HS-27A (cell line): Measurements from ENCODE around the gene ARHGAP22.
"Not testable (repeated sequence)": the region's sequence is repeated elsewhere in the genome, so short reads cannot be mapped to it uniquely, and the experiment has no call there.

ENCODE experiments used
- DNase-seq: peaks from one replicate; pipeline ENCODE4 v3.0.0-alpha.2; 2012; ENCODE audit warnings: low read depth, missing footprints

Gene ARHGAP22, protein sequence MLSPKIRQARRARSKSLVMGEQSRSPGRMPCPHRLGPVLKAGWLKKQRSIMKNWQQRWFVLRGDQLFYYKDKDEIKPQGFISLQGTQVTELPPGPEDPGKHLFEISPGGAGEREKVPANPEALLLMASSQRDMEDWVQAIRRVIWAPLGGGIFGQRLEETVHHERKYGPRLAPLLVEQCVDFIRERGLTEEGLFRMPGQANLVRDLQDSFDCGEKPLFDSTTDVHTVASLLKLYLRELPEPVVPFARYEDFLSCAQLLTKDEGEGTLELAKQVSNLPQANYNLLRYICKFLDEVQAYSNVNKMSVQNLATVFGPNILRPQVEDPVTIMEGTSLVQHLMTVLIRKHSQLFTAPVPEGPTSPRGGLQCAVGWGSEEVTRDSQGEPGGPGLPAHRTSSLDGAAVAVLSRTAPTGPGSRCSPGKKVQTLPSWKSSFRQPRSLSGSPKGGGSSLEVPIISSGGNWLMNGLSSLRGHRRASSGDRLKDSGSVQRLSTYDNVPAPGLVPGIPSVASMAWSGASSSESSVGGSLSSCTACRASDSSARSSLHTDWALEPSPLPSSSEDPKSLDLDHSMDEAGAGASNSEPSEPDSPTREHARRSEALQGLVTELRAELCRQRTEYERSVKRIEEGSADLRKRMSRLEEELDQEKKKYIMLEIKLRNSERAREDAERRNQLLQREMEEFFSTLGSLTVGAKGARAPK

DNA sequence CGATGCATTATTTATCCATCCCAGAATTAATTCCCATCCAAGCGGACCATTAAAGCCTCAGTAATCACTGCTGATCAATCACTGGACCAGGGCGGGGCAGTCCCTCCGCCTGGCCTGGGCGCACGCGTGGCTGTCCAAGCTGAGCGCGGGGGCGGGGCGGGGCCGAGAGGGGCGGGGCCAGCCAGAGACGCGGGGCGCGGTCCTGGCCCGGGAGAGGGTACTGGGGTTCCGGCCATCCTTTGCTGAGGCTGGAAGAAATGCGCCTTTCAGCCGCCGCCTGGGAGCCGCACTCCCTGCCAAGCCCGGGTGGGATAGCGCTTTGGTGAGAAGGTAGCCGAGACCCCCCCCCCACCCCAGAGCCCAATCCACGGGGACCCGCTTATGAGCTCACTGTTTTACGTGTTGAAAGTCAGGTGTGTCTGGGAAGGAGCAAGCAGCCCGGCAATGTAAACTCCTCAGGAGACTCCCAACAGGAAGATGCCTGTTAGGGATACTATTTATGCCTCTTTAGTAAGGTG is at the start of gene ARHGAP22:
Gene ARHGAP22 (minus strand): TSS at position 83 of the 518 bp plus-strand sequence. CDS start 277 bp downstream, outside the sequence.
- no peak for DNase-seq

DNA sequence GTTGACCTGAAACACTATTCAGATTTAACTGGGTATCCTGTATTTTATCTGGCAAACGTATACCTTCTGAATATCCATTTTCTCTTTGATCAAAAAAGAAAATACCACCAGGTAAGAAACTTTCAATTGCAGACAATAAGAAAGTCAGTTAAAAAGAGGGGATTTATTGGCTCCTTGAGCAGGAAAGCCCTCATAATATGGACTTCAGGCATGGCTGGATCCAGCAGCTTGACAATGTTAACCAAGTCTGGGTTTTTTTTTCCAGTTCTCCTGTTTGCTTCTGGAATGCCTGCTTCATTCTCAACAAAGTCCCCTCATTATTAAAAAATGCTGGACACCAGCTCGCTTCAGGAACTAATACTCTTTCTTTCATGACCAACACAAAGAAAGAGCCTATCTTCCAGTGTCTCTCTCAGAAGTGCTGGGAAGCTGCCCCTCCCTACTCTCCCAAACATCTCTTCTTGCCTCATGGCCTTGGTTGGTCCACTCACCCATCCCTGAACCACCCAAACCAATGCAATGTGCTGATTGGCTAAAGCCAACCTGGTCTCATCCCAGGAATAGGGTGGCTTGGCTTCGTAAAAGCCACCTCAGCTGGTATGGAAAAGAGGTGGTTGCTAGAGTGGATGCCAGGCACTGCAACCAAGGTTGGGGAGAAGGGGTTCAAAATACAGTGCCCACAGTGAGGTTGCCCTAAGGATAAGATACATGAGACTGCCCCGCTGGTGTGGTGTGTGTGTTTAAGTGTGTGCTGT is 49.2 kb upstream of the ARHGAP22 start:
- no peak for DNase-seq

- no peak for DNase-seq
Observed at GRCh38 chr10:48653347-48653746, 48.5 kb upstream of the ARHGAP22 start.

DNA sequence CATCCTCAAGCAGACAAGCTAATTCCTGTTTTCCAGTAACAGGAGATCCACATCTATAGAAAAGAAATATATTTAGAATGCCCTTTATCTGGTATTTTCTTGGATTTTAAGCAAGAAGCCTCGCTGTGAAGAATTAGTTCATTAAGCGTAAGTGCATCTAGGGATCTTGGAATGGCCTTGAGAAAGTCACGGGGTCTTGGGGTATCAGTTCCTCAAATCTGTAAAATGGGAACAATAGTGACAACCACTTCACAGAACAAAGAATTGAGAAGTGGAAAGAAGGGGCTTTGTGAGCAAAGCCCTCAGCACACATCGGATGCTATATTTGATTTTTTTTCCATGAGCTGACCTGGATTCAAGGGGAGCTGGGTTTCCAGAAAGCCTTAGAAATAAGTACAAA is 47.5 kb upstream of the ARHGAP22 start:
- no peak for DNase-seq

DNA sequence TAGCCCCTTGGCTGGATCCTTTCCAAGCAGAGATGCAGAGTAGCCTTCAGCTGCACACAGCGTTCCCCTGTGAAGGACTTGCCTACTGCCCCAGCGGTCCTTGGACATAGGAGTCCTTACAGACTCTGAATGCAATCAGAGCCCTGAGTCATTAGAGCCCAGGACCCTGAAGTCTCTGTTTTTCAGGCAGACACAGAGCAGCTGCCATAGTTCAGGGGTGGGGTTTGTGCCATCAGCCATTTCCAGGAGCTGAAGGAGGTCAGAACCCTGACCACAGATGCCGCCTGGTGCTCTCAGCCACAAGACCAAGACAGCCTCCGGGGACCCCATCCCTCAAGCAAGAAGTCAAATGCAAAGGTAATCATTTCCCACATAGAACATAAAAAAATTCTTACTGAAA is 47.0 kb upstream of the ARHGAP22 start:
- DNase-seq = no peak

GRCh38 chr10:48651293-48651692 is 46.4 kb upstream of the ARHGAP22 start:
- no peak for DNase-seq

DNA sequence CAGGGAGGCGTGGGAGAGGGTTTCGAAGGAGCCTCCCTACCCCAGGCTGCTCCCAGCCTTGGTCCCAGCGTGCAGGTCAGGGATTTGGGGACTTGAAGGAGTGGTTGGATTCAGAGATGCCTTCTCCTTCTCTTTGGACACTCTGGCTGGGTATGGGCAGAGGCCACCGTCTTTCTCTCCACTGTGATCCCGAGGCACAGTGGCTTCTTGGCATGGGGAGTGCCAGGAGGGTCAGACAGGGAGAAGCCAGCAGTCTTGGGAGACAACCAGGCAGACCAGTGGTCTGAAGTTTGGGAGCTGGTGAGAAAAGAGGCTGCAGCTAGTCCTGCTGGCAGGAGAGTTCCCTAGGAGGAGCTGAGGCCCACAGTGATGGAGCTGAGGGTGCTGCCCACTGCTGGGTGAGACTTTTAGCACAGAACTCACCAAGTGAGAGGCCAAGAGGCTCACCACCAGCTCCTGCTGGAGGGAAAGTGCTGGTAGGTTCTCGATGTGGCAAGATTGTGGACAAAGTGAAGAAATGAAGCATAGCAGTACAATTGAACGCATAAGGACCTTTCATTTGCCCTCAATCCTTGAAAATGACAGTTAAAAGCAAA is 44.6 kb upstream of the ARHGAP22 start:
- DNase-seq = no peak

DNA sequence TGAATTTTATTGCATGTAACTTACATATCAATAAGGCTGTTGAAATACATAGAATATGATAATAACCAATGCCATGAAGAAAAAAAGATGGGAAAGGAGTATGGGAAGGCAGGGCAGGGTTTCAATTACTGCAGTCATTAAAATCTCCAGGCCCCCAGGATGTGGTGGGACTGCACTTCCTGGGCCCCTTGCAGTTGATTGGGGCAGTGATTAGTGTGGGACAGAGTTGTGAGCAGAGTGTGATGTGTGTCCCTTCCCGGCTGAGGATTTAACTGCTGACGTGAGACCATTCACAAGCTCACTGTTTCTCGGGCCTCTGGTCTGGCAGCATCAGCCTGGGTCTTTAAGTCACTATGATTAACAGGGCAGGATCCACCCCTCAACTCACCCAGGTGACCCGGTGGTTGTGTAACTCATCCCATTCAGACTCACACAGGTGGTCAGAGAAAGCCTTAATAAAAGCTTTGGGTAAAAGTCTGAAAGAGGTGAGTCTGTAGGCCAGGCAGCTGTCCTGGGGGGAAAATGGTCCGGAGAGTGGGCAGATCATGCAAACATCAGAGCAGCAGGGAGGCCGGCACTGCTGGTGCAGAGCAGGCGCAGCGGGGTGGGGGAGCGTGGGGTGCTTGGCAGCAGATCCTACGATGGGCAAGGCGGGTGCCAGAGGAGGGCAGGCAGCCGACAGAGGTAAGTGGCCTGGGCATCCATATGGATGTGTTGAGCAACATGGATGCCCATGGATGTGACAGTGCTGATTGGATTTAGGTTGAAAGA is 43.5 kb upstream of the ARHGAP22 start:
- DNase-seq = no peak

DNA sequence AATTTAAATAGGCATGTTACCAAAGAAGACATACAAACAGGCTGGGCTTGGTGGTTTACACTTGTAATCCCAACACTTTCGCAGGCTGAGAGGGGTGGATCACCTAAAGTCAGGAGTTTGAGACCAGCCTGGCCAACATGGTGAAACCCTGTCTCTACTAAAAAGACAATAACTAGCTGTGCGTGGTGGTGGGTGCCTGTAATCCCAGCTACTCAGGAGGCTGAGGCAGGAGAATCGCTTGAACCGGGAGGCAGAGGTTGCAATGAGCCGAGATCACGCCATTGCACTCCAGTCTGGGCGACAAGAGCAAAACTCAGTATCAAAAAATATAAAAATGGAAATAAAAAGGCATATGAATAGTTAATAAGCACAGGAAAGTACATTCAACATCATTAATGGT is 42.2 kb upstream of the ARHGAP22 start:
- DNase-seq = not testable (repeated sequence)

GRCh38 chr10:48645600-48645999 is 40.7 kb upstream of the ARHGAP22 start:
- no peak for DNase-seq

- not testable (repeated sequence) for DNase-seq
Observed at GRCh38 chr10:48641099-48641690, 36.3 kb upstream of the ARHGAP22 start.

DNA sequence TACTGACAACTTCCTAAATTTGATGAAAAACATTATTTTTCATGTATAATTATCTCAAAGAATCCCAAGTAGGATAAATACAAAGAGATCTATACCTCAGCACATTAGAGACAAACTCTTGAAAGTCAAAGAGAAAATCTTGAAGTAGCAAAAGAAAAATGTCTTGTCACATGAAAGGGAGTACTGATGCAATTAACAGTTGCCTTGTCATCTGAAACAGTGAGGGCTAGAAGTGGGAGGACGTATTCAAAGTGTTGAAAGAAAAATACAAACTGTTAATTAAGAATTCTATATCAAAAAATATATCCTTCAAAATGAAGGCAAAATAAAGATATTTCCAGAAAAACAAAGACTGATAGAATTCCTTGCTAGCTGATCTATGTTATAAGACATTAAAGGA is 35.5 kb upstream of the ARHGAP22 start:
- DNase-seq = no peak

GRCh38 chr10:48639632-48640031 is 34.8 kb upstream of the ARHGAP22 start:
- no peak for DNase-seq

DNA sequence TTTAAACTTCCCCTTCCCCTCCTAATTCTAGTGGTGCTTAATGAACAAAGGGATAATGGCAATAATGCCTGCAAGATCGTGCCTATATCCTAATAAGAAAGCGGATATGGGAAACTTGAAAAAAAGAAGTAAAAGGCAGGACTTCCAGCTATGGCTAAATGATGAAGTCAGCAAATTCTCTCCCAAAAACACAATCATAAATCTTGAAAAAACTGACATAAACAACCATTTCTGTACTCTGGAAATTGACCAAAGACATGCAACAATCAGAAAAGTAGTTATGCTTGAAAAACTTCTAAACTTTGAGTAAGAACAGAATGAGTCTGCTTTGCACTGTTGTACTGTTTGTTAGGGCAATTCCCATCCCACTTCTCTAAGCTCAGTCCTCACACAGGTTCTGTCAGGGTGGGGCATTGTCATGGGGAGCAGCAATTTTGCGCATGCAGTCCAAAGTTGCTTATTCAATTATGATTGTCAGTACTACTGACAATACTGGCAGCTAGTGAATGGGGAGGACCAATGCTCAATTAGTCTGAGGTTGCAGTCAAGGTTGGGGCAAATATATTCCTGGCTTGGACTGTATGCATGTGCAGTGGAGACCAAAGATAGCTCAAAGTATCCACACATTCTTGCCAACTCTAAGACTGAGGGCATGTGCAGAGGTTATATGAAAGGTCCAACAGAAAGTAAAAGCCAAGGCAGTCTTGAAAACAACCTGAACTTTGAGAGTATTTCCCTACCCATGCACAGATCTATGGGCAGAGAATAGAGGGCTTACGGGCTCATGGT is 34.1 kb upstream of the ARHGAP22 start:
- DNase-seq = no peak

DNA sequence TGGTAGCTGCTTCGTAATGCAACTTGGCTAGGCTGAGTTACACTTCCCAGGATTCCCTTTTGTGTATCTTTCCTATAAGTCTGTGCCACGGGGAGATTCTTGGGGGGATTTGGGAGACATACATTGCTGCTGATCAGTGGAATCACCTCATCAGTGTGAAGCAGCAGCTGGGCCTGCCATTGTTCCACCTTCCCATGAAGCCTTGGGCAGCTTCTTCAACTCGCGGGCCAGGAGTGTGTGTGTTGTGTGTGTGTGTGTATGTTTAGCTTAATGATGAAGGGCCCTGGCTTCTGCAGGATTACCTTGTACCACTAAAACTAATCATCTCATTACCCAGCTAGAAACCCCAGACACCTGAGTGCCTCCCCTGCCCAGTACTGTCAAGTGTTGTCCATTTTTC is 33.3 kb upstream of the ARHGAP22 start:
- no peak for DNase-seq

GRCh38 chr10:48636901-48637300 is 32.0 kb upstream of the ARHGAP22 start:
- DNase-seq = no peak

DNA sequence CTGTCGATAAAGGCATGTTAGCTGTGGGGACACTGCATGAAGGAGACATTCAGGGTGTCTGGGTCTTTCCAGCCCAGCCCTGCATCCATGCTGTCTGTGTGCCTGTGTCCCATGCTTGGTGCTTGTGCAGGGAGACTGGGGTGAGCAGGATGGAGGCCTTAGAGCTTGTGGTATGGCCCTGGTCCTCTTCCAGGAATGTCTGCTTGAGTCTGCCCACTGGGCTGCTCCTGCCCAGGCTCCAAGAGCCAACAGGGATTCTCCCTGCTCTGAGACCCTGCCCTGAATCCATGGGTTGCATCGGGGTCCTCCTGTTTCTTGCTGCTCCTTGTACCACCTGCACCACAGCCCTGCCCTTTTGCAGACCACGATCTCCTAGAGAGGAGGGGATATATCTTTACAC is 31.4 kb upstream of the ARHGAP22 start:
- no peak for DNase-seq

- DNase-seq = no peak
Observed at GRCh38 chr10:48634984-48635557, 30.2 kb upstream of the ARHGAP22 start.

- peak; percentile 14 for DNase-seq
Observed at GRCh38 chr10:48634198-48634983, 29.5 kb upstream of the ARHGAP22 start.
